Smooth muscle cell of the brain vasculature (primary cell): ENCODE measurements around the gene CAMK2G.
A peak's percentile ranks its signal among the peaks of the same experiment; 100 is the strongest.
"Not testable (repeated sequence)": the region's sequence is repeated elsewhere in the genome, so short reads cannot be mapped to it uniquely, and the experiment has no call there.

ENCODE experiments used
- DNase-seq: peaks from one replicate; pipeline ENCODE4 v3.0.0-alpha.2; 2012; ENCODE audit warnings: low read depth, low spot score

CAMK2G gene

GRCh38 chr10:73793456-73793855 is 80.9 kb downstream of the CAMK2G start:
- DNase-seq: no peak

DNA sequence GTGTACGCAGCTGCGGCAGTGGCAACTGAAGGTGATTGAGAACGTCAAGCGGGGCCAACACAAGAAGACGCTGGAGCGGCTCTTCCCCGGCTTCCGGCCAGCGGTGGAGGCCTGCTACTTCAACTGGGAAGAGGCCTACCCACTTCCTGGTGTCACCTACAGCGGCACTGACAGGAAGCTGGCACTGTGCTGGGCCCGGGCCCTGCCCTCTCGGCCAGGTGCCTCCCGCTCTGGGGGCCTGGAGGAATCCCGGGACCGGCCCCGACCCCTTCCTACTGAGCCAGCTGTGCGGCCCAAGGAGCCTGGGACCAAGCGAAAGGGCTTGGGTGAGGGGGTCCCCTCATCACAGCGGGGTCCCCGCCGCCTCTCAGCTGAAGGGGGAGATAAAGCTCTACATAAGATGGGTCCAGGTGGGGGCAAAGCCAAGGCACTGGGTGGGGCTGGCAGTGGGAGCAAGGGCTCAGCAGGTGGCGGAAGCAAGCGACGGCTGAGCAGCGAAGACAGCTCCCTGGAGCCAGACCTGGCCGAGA is 82.4 kb downstream of the CAMK2G start:
- DNase-seq: no peak

GRCh38 chr10:73790886-73791625 is 83.3 kb downstream of the CAMK2G start:
- no peak for DNase-seq

- no peak for DNase-seq
Measured at GRCh38 chr10:73789659-73790055, 84.7 kb downstream of the CAMK2G start.

- no peak for DNase-seq
Measured at GRCh38 chr10:73788864-73789658, 85.3 kb downstream of the CAMK2G start.

GRCh38 chr10:73787031-73787800 is 87.1 kb downstream of the CAMK2G start:
- DNase-seq: not testable (repeated sequence)

DNA sequence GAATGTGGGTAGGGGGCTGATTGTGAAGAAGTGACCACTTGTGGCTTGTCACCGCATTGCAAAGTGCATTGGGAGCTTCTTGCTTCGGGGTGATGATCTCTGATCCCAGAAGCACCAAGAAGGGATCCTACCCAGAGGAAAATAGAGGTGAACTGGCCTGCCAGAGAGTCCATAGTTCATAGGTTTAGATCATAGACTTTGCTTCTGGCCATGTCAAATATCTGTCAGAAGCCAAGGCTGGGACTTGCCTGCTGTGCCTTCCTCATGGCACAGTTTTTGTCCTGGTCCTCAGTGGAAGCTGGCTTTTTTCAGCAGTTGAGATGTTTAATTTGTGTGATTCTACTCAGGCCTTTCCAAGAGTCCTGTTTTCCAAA is 87.9 kb downstream of the CAMK2G start:
- DNase-seq: no peak

DNA sequence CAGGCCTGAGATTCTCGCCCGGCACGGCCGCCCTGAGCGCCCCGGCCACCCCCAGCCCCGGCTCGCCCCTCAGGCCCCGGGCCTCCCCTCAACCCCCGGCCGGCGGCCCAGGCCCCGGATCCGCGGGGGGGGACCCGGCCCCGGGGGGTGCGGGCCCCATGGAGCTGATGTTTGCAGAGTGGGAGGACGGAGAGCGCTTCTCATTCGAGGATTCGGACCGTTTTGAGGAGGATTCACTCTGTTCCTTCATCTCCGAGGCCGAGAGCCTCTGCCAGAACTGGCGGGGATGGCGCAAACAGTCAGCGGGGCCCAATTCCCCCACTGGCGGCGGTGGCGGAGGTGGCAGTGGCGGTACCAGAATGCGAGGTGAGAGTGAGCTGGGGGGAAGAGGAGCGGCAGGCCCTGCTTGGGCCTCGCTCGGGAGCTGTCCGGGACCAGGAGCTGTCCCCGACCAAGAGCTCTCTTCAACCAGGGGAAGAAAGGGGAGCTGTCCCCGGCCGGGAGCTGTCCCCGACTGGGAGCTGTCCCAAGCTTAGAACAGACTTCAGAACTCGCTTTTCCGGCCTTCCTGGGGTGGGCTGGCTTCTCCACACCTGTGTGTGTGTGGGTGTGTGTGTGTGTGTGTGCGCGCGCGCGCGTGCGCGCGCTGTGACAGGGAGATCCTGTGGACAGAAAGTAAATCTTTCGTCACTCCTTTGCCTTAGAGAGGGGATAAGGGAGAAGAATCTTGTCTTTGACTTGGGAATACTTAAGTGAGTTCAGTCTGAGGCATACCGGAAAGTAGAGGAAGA is 88.4 kb downstream of the CAMK2G start:
- DNase-seq: no peak

DNA sequence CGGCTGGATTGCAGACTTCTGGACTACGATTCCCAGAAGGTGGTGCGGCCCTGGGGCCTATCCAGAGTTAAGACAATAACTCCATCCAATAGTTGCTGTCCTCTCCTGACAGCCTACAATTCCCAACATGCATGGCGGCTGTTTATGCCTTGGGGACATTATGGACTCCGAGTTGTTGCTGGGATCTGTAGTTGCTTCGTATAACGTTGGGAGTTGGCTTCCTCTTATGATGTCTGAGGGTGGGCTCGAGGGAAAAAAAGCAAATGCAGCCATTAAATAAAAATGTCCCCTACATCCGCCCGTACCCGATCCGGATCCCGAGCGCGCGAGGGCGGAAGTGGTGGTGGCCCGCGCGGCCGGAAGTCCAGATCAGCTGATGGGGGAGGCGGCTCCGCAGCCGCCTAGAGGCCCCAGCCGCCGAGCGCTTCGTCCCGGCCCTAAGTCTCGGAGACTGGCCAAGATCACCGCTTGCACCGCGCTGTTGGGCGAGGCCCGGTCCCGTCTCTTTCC is 89.1 kb downstream of the CAMK2G start, which contains the start of gene ZSWIM8:
Gene ZSWIM8 (plus strand): TSS at position 396 of the 510 bp plus-strand sequence. CDS start 273 bp downstream, outside the sequence.
- DNase-seq: peak; percentile 92

- no peak for DNase-seq
Measured at GRCh38 chr10:73782749-73783085, 91.6 kb downstream of the CAMK2G start.

- DNase-seq: peak; percentile 70
Measured at GRCh38 chr10:73781879-73782748, 92.2 kb downstream of the CAMK2G start, which contains the start of gene CHCHD1. Gene CHCHD1, plus strand, starts transcription at chr10:73782048. Its CDS starts 28 bp downstream, at chr10:73782076.

GRCh38 chr10:73781548-73781878 is 92.8 kb downstream of the CAMK2G start:
- no peak for DNase-seq

DNA sequence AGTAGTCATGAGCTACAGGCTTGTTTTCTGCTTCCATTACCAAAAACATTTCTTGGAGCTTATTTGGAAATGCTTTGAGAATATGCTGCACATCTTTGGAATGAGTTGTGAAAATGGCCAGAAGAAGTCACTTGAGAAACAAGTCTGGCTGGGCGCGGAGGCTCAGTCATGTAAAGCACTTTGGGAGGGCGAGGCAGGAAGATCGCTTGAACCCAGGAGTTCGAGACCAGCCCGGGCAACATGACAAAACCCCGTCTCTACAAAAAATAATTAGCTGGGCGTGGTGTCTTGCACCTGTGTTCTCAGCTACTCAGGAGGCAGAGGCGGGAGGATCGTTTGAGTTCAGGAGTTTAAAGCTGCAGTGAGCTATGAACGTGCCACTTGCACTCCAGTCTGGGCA is 93.4 kb downstream of the CAMK2G start:
- no peak for DNase-seq

GRCh38 chr10:73780301-73780700 is 94.1 kb downstream of the CAMK2G start:
- DNase-seq: no peak

GRCh38 chr10:73779539-73780197 is 94.7 kb downstream of the CAMK2G start:
- DNase-seq: no peak

DNA sequence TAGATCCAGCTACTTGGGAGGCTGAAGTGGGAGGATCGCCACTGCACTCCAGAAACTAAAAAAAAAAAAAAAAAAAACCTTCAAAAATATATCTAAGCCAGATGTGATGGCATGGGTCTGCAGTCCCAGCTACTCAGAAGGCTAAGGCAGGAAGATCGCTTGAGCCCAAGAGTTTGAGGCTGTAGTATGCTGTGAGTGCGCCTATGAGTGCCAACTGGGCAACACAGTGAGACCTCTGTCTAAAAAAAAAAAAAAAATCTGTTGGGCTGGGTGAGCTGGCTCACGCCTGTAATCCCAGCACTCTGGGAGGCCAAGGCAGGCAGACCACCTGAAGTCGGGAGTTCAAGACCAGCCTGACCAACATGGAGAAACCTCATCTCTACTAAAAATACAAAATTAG is 95.3 kb downstream of the CAMK2G start:
- DNase-seq: no peak

DNA sequence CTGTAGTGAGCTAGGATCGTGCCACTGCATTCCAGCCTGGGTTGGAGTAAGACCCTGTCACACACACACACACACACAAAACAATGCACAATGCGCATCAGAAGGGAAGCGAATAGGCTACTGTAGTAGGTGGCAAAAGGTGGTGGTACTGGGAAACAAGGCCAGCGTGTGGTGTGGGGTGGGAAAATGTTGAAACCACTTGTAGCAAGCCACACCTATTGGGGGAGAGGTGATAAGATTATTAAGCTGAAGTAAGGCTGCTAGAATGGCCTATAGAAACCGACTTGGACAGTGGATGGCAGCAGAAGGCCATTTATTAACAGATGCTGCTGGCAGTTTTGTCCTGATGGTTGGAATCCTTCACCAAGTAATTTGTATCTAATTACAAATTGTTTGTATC is 99.7 kb downstream of the CAMK2G start:
- DNase-seq: no peak

DNA sequence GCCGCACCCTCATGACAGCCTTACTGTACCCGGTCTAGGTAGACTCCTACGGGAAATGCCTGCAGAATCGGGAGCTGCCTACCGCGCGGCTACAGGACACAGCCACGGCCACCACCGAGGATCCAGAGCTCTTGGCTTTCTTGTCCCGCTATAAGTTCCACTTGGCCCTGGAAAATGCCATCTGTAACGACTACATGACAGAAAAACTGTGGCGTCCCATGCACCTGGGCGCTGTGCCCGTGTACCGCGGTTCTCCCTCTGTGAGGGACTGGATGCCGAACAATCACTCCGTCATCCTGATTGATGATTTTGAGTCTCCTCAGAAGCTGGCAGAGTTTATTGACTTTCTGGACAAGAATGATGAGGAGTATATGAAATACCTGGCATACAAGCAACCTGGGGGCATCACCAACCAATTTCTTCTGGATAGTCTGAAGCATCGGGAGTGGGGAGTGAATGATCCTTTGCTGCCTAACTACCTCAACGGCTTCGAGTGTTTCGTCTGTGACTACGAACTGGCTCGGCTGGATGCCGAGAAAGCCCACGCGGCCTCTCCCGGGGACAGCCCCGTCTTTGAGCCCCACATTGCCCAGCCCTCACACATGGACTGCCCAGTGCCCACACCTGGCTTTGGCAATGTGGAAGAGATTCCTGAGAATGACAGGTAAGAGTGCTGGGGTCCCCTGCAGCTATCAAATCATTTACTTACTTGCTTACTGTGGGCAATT is 101.0 kb downstream of the CAMK2G start:
- no peak for DNase-seq
